22Rv1 (cell line): ENCODE results near the gene GALNT17.

ENCODE experiments used
- H3K27ac ChIP-seq: fragments of 450-650 bp; 2 replicates; pipeline ENCODE4 v1.5.1; 2017
- ZFX ChIP-seq: fragments of 450-650 bp; IDR thresholded peaks from 2 replicates; pipeline ENCODE4 v1.6.1; 2017; ENCODE audit warnings: antibody characterized with exemption, borderline replicate concordance
- TF ChIP-seq, protein P1 (sequence below): fragments of 450-650 bp; IDR thresholded peaks from 2 replicates; pipeline ENCODE4 v1.5.1; 2017; ENCODE audit warnings: mild to moderate bottlenecking

GALNT17 gene

DNA sequence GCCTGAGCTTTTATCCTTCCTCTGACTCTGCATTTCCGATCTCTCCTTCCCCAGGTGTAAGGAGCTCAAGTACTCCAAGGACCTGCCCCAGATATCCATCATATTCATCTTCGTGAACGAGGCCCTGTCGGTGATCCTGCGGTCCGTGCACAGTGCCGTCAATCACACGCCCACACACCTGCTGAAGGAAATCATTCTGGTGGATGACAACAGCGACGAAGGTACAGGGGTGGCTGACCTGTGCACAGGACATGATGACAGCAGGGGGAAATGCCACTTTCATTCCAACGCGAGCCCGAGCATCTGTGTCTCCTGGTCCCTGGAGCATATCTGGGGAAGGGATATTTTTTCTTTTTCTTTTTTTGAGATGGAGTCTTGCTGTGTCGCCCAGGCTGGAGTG, 256.2 kb downstream of the GALNT17 start:
- no peak overlapping the region for H3K27ac ChIP-seq
- no peak for TF ChIP-seq ZFX
- TF ChIP-seq, protein P1, sequence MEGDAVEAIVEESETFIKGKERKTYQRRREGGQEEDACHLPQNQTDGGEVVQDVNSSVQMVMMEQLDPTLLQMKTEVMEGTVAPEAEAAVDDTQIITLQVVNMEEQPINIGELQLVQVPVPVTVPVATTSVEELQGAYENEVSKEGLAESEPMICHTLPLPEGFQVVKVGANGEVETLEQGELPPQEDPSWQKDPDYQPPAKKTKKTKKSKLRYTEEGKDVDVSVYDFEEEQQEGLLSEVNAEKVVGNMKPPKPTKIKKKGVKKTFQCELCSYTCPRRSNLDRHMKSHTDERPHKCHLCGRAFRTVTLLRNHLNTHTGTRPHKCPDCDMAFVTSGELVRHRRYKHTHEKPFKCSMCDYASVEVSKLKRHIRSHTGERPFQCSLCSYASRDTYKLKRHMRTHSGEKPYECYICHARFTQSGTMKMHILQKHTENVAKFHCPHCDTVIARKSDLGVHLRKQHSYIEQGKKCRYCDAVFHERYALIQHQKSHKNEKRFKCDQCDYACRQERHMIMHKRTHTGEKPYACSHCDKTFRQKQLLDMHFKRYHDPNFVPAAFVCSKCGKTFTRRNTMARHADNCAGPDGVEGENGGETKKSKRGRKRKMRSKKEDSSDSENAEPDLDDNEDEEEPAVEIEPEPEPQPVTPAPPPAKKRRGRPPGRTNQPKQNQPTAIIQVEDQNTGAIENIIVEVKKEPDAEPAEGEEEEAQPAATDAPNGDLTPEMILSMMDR, result no peak

- no peak overlapping the region for H3K27ac ChIP-seq
- TF ChIP-seq, protein P1, result no peak
- TF ChIP-seq ZFX, result no peak
Observed at GRCh38 chr7:71389976-71390375, 258.0 kb downstream of the GALNT17 start.

DNA sequence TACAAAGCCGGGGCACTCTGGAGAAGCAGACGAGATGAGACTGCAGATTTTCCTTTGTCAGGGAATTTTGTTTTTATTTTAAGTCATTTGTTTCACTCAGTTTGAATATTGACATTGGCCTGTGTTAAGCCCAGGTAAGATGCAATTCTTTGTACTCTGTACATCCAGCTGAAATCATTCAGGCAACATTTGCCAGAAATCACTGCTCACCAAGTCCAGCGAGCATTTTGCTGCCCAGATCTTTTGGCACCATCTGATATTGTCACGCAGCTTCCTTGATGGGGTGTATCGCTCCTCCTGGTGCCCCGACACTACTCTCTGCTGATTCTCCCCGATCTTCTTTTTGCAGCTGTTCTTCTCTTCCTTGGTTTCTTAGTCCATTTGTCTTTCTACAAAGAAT, 261.7 kb downstream of the GALNT17 start:
- TF ChIP-seq, protein P1, result no peak
- TF ChIP-seq ZFX, result no peak
- no peak overlapping the region for H3K27ac ChIP-seq

- no peak for TF ChIP-seq ZFX
- TF ChIP-seq, protein P1, result no peak
- no peak overlapping the region for H3K27ac ChIP-seq
Observed at GRCh38 chr7:71402684-71403083, 270.7 kb downstream of the GALNT17 start.

DNA sequence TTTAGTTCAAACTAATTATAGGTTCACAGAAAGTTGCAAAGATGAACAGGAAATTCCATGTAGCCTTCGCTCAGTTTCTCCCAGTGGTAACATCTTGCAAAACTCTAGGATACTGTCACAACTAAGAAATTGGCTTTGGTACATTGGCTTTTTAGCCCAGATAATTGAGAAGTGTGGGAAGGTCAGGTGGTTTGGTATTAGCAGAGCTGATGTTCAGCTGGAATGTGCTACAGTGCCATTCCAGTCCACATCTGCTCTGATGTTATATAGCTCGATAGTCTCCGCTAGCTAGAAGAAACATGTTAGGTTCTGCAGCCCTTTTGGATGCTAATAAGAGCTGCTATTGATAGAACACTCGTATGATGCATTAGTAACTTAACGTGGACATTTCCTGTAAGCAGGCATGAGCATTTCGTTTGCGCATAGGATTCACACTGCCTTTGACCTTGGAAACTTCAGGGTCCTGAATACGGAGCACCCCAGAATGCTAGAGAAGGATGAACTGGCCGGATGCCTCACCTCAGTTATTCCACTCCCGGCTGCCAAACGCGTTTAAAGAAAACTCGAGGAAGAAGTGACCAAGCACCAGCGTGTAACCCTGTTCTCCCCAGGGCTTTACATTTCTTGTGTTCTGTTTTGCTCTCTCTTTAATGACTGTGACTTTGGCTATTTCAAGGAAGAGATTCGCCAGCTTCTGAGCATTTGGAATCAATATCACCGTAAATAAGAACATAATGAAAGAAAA, 271.4 kb downstream of the GALNT17 start:
- TF ChIP-seq, protein P1, result no peak
- no peak for TF ChIP-seq ZFX
- no peak overlapping the region for H3K27ac ChIP-seq

DNA sequence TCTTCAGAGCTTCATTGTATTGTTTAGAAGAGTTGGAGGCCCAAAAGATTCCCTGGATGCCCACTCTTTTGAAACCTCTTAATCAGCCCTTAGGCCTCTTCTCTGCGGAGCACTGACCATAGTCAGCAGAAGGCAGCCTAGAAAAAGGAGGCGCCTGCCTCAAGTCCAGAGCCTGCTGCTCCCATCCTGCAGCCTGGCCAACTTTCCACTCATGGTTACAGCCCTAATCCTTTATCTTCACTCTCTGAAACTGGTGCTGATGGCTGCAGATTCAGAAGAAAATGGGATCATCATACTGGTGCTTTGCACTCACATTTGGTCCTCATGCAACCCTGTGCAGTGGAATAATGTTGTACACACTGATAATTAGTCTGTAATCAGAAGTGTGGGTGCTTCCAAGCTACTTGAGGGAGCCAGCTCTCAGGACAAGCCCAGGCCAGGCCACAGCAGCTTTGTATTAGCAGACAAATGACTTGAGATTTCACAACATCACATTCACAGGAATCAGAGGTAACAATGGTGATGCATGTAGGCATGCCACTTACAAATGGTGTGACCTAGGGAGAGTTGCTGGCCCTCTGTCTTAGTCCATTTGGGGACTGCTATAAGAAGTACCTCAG, 272.9 kb downstream of the GALNT17 start:
- no peak overlapping the region for H3K27ac ChIP-seq
- TF ChIP-seq, protein P1, result no peak
- TF ChIP-seq ZFX, result no peak

GRCh38 chr7:71408271-71408670, 276.3 kb downstream of the GALNT17 start:
- TF ChIP-seq, protein P1, result no peak
- no peak for TF ChIP-seq ZFX
- no peak overlapping the region for H3K27ac ChIP-seq
